Ramos (cell line): Measurements from ENCODE around the gene SYTL2.
"Not testable (repeated sequence)": the region's sequence is repeated elsewhere in the genome, so short reads cannot be mapped to it uniquely, and the experiment has no call there.

Experiments used
- in situ Hi-C: fragments of 300-500 bp; cut with MboI; formaldehyde crosslinking; loops from one replicate; pipeline ENCODE4 v1.14.3; 2022; ENCODE audit warnings: low sequenced_read_pairs; ENCODE audit not compliant: unreplicated experiment

The SYTL2 gene, protein sequence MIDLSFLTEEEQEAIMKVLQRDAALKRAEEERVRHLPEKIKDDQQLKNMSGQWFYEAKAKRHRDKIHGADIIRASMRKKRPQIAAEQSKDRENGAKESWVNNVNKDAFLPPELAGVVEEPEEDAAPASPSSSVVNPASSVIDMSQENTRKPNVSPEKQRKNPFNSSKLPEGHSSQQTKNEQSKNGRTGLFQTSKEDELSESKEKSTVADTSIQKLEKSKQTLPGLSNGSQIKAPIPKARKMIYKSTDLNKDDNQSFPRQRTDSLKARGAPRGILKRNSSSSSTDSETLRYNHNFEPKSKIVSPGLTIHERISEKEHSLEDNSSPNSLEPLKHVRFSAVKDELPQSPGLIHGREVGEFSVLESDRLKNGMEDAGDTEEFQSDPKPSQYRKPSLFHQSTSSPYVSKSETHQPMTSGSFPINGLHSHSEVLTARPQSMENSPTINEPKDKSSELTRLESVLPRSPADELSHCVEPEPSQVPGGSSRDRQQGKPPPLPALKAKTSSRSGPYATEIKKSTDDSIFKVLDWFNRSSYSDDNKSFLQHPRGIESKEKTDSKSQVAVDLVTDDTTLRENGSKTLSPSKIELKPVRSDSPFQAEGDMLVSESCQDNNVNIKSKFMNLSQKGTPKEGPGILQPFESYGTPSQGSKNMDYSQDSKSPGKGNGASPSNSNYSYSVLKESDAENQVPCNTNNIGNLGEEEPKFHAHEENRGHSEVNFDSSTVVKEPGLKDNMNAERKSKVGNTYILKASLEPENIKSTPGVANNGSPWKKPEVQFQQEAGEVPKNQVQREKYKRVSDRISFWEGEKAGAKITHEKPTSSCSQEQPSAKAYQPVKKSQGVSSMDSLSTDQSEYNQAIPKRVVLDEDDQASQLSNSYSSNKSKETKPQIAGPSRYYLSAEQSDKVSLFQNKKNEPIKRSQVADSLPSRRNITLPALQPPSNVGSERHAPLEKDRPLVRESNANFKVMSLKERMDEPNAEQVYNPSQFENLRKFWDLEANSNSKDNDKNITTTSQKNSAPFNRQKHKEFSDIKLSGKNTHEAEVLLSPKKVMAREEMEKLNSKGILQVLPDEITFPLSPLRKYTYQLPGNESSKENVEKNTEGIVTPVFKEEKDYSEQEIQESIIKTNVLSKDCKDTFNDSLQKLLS (N-terminal part only)

GRCh38 chr11:85810871-85811611, at the start of gene SYTL2:
TSS of gene SYTL2 (minus strand) at chr11:85811141. CDS start at chr11:85757725, 53,416 bp downstream.
- in situ Hi-C loops, result no loop called here

- in situ Hi-C loops, result loop anchor here (10.0 to 25.0 kb wide), 2 partner anchors 435 to 953 kb away; partner anchors contain the start of gene PRSS23
Observed at GRCh38 chr11:85859541-85859940, 48.6 kb upstream of the SYTL2 start.

DNA sequence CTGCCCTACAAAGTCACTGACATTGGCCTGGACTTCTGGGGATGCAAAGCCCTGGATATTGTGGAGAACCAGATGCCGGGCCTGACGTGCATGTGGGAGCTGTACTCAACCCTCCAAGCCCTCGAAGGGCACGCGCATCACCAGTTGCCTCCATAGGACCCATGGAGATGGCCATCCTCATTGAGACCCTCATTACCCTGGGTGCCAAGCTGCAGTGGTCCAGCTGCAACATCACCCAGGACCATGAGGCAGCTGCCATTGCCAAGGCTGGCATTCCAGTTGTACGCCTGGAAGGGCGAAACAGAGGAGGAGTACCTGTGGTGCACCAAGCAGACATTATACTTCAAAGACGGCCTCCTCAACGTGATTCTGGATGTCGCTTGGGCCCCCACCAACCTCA, 46.2 kb upstream of the SYTL2 start:
- in situ Hi-C loops, result loop anchor here (10.0 to 25.0 kb wide), 2 partner anchors 438 to 955 kb away; partner anchors contain the start of gene PRSS23

DNA sequence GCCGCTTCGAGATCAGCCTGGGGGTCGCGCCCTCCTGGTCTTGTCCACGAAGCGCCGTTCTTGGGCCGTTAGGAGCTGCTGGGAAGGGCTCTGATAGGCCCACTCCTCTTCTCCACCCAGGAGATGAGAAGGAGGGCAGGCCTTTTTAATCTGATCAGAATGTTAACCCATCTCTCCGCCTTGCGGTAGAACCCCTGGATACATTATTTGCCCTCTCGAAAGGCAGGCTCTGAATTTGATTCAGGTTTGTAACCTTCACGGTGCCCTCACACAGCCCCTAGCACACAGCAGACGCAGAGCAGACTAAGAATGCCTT, 44.4 kb upstream of the SYTL2 start, which contains the start of gene CCDC83:
TSS of gene CCDC83 (plus strand) at position 43 of the 316 bp plus-strand sequence. CDS start 9,741 bp downstream, outside the sequence.
- in situ Hi-C loops, result loop anchor here (10.0 to 25.0 kb wide), 2 partner anchors 440 to 957 kb away; partner anchors contain the start of gene PRSS23

DNA sequence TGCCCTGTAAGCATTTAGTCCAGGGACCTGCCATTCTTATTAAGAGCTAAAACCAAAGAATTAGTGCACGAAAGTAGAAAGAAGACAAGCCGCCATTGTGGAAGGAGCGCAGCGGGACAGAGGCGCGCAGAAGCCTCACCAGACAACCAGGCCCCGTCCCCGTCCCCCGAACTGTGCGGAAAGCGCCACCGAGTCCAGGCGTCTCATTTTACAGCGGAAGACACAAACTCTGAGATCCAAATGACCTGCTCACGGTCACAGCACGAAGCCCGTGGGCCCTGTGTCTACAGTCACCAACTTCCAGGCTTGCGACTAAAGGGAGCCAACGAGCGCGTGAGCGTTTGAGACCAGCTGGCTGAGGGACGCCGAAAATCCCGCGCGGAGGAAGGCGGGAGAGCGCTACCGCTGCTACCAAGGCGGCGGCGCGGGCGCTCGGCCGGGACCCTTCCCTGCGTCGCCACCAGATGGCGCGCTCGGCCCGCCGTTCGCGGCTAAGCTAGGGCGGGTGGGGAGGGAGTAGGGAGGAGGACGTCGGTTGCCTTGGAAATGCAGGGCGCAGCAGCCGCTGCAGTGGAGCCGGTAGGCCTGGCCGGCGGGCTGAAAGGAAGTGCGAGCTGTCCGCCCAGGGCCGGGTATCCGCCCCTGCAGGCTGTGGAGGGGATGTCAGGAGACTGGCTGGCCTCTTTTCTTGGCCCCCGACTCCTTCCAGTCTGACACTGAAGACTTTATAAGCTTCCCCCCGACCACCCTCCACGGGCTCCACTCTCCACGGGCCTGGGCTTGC, 43.8 kb upstream of the SYTL2 start:
- in situ Hi-C loops, result loop anchor here (10.0 to 25.0 kb wide), 2 partner anchors 440 to 958 kb away; partner anchors contain the start of gene PRSS23

GRCh38 chr11:85854212-85854556, 43.2 kb upstream of the SYTL2 start:
- in situ Hi-C loops, result loop anchor here (10.0 to 25.0 kb wide), 2 partner anchors 441 to 958 kb away; partner anchors contain the start of gene PRSS23

DNA sequence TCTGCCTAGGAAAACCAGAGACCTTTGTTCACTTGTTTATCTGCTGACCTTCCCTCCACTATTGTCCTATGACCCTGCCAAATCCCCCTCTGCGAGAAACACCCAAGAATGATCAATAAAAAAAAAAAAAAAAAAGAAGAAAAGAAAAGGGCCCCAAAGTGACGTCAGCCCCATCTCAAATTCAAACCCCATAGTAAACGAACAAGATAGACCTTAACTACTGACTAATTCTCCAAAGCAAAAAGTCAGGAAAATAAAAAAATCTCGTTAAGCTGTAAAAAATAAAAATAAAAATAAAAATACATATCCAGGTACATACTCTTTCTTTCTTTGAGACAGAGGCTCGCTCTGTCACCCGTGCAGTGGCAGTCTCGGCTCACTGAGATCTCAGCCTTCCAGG, 42.6 kb upstream of the SYTL2 start:
- in situ Hi-C loops, result loop anchor here (10.0 to 25.0 kb wide), 2 partner anchors 441 to 959 kb away; partner anchors contain the start of gene PRSS23

- in situ Hi-C loops, result loop anchor here (10.0 to 25.0 kb wide), 2 partner anchors 442 to 960 kb away; partner anchors contain the start of gene PRSS23
Observed at GRCh38 chr11:85852754-85853153, 41.8 kb upstream of the SYTL2 start.

GRCh38 chr11:85848556-85848955, 37.6 kb upstream of the SYTL2 start:
- in situ Hi-C loops, result no loop called here

- in situ Hi-C loops, result no loop called here
Observed at GRCh38 chr11:85848006-85848405, 37.1 kb upstream of the SYTL2 start.

- in situ Hi-C loops, result no loop called here
Observed at GRCh38 chr11:85847436-85847835, 36.5 kb upstream of the SYTL2 start.

DNA sequence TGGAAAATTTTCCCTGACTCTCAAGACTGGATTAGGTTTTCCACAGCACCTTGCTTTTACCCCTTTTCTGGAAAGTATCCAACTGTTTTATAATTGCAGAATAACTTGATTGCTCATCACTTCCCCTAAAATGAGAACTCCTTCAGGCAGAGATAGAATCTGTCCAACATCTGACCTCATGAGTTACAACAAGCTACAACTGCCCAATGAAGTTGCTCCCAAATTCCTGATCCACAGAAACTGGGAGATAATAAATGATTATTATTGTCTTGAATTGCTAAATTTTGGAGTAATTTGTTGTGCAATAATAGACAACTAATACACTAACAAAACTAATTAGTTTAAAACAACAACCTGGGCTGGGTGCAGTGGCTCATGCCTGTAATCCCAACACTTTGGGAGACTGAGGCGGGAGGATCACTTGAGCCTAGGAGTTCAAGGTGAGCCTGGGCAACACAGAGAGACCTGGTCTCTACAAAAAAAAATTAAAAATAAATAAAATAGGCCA, 34.2 kb upstream of the SYTL2 start:
- in situ Hi-C loops, result no loop called here

DNA sequence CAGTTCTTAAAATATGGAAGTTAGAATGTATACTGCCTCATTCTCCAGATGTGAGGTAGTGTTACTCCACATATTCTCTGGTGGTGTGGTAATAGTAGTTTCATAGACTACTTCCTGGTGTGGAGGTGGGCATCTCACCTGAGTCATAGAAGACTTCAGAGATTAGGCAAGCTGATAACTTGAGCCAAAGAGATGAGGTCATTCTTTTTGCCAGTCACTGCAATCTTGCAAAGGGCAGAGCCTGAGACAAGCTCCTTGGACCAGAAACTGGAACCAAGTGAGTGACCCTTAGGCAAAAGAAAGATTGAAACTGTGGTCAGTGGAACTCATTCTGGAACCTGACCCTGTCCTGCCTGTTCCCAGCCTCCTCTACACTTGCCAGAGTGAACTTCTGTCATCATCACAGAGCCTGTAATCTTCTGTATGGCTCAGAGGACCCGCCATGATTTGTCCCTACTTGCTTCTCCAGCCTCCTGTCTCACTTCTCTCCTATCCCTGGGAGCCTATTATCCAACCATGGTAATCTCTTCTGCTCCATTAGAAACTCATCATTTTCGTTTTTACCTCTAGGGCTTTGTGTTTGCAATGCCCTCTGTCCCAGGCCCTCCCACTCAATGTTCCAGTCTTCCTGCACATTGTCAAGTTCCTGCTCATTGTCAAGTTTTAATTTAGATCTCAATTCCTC, 33.6 kb upstream of the SYTL2 start:
- in situ Hi-C loops, result no loop called here

DNA sequence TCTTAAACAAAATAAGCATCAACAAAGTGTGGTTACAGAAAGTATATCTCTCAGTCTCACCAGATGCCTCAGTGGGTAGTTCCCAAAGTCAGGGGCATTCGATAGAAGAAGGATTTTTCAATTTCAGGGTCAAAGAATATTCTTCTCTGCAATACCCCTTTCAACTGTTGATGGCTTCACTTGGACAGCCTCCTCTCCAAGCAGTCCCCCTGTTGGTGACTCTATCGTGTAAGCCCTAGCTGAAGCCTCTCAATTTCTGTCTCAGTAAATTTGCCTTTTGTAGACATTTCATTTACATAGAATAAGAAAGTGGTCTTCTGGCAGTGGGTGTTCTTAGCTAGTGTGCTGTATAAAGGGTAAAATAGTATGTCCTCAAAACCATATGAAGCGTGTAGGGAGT, 33.0 kb upstream of the SYTL2 start:
- in situ Hi-C loops, result no loop called here

GRCh38 chr11:85840932-85841331, 30.0 kb upstream of the SYTL2 start:
- in situ Hi-C loops, result not testable (repeated sequence)

DNA sequence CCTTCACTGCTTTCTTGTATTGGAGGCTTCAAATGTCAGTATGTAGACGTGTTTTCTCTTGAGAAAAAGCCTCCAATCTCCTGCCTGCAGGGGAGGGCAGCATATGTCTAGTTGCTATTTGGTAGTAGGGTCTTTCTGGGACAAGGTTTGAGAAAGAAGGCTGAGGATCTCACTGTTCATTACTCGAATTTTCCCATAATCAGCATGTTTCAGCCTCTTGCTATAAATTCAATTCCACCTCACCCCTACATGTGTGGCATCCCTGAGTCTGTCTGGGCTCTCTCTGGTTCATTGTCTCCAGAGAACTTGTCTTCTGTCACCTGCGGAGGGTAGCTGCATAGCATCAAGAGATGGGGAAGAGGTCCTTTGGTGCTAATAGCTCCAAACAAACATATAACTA, 24.8 kb upstream of the SYTL2 start:
- in situ Hi-C loops, result no loop called here

GRCh38 chr11:85835263-85835662, 24.3 kb upstream of the SYTL2 start:
- in situ Hi-C loops, result no loop called here

DNA sequence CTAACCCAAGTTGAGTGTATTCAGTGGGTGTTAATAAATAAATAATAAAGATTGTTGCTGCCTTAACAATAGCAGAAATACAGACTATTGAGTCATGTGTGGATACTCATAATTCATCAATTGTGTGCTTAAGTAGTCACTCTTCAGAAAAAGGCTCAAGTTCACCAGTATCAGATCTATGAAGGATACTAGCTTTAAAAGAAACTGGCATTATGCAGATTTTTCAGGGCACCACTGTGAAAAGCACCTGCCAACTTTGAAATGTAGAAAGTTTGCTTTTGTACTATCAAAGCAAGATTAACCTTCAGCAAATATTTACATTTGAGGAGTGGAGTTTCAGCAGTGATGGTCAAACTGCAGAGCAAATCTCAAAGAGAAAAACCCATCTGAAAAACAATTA, 20.1 kb upstream of the SYTL2 start:
- in situ Hi-C loops, result no loop called here
